Prostate gland (tissue), 2 donors: Measurements from ENCODE around the gene ATRAID.

Source experiments
- POLR2AphosphoS5 ChIP-seq: sonication (generic); formaldehyde crosslinking; IDR thresholded peaks from one replicate; pipeline ENCODE4 v1.6.1; 2017; ENCODE audit warnings: antibody characterized with exemption
- TF ChIP-seq, protein P1 (sequence below), 4 experiments: fragments of 200-600 bp in 2 of 4; fragments of 450-650 bp in 2 of 4; sonication (generic) in 2 of 4; IDR thresholded peaks; 1 replicate in 3 of 4; 2 replicates in 1 of 4; pipeline ENCODE4 v1.5.1; 2016 to 2019; ENCODE audit warnings: antibody characterized with exemption in 4 of 4, mild to moderate bottlenecking in 2 of 4, moderate library complexity in 2 of 4

DNA sequence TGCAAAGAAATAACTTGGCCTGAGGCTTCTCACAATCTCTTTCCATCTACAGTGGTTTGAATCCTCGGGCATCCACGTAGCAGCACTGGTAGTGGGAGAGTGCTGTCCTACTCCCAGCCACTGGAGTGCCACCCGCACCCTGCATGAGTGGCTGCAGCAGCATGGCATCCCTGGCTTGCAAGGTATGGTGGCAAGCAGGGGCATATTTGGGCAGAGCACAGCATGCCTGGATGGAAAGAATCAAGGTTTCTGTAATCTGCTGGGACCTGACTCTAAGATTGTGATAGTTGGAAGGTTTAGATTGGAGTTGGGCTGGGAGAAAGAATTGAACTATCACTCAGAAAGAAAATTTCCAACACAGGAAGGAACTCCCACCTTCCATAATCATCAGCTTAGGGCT lies 9.3 kb downstream of the ATRAID start:
- TF ChIP-seq, protein P1, sequence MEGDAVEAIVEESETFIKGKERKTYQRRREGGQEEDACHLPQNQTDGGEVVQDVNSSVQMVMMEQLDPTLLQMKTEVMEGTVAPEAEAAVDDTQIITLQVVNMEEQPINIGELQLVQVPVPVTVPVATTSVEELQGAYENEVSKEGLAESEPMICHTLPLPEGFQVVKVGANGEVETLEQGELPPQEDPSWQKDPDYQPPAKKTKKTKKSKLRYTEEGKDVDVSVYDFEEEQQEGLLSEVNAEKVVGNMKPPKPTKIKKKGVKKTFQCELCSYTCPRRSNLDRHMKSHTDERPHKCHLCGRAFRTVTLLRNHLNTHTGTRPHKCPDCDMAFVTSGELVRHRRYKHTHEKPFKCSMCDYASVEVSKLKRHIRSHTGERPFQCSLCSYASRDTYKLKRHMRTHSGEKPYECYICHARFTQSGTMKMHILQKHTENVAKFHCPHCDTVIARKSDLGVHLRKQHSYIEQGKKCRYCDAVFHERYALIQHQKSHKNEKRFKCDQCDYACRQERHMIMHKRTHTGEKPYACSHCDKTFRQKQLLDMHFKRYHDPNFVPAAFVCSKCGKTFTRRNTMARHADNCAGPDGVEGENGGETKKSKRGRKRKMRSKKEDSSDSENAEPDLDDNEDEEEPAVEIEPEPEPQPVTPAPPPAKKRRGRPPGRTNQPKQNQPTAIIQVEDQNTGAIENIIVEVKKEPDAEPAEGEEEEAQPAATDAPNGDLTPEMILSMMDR (IDR thresholded peaks at IDR 0.05) = no peak
- TF ChIP-seq POLR2AphosphoS5 = no peak
